Measurements from ENCODE around the gene CAPN3.
"Not testable (repeated sequence)": the region's sequence is repeated elsewhere in the genome, so short reads cannot be mapped to it uniquely, and the experiment has no call there.

Gene CAPN3

GRCh38 chr15:42359249-42359648 is at the start of gene CAPN3:
TSS of gene CAPN3 (plus strand) at chr15:42359501. CDS start at chr15:42359806, 305 bp downstream.
- no peak for DNase-seq

- DNase-seq = no peak
Measured at GRCh38 chr15:42313463-42313862, 45.8 kb upstream of the CAPN3 start.

- no peak for DNase-seq
Measured at GRCh38 chr15:42314818-42315217, 44.5 kb upstream of the CAPN3 start.

GRCh38 chr15:42315521-42315920 is 43.8 kb upstream of the CAPN3 start:
- DNase-seq = no peak

GRCh38 chr15:42316282-42316805 is 43.0 kb upstream of the CAPN3 start:
- not testable (repeated sequence) for DNase-seq

GRCh38 chr15:42319206-42319605 is 40.1 kb upstream of the CAPN3 start:
- DNase-seq = no peak

GRCh38 chr15:42324308-42324707 is 35.0 kb upstream of the CAPN3 start:
- no peak for DNase-seq

- DNase-seq = no peak
Measured at GRCh38 chr15:42329161-42329560, 30.1 kb upstream of the CAPN3 start.

- no peak for DNase-seq
Measured at GRCh38 chr15:42329992-42330391, 29.3 kb upstream of the CAPN3 start.

GRCh38 chr15:42331235-42331634 is 28.1 kb upstream of the CAPN3 start:
- no peak for DNase-seq

GRCh38 chr15:42332331-42332730 is 27.0 kb upstream of the CAPN3 start:
- DNase-seq = no peak

GRCh38 chr15:42335074-42335473 is 24.2 kb upstream of the CAPN3 start:
- DNase-seq = no peak

GRCh38 chr15:42336650-42337049 is 22.7 kb upstream of the CAPN3 start:
- not testable (repeated sequence) for DNase-seq

GRCh38 chr15:42337104-42337503 is 22.2 kb upstream of the CAPN3 start:
- DNase-seq = not testable (repeated sequence)

- DNase-seq = no peak
Measured at GRCh38 chr15:42338500-42338899, 20.8 kb upstream of the CAPN3 start.

- DNase-seq = no peak
Measured at GRCh38 chr15:42343596-42344232, 15.6 kb upstream of the CAPN3 start.

GRCh38 chr15:42344763-42345162 is 14.5 kb upstream of the CAPN3 start:
- no peak for DNase-seq

GRCh38 chr15:42345504-42345903 is 13.8 kb upstream of the CAPN3 start:
- DNase-seq = no peak

GRCh38 chr15:42348083-42348482 is 11.2 kb upstream of the CAPN3 start:
- no peak for DNase-seq

- no peak for DNase-seq
Measured at GRCh38 chr15:42349186-42349585, 10.1 kb upstream of the CAPN3 start.

GRCh38 chr15:42352401-42352800 is 6.9 kb upstream of the CAPN3 start:
- DNase-seq = no peak

GRCh38 chr15:42353061-42353460 is 6.2 kb upstream of the CAPN3 start:
- no peak for DNase-seq

GRCh38 chr15:42354824-42355223 is 4.5 kb upstream of the CAPN3 start:
- DNase-seq = no peak

GRCh38 chr15:42355291-42355690 is 4.0 kb upstream of the CAPN3 start:
- no peak for DNase-seq

- DNase-seq = no peak
Measured at GRCh38 chr15:42356851-42357250, 2.5 kb upstream of the CAPN3 start.
